ENCODE data around the gene PTPN23. TPM values are rescaled to one million over a fixed set of nuclear protein-coding genes. Genes with fewer than 3 reads are reported as not detected.

Gene PTPN23
- polyA plus RNA-seq, 3 donors, result 1.2 to 13.7 (median 1.3) TPM

- Histone ChIP-seq H2AFZ (ENCODE audit: insufficient read depth, low read depth, low read length, poor library complexity, severe bottlenecking) (no peak overlapping the region), H3K4me1 (ENCODE audit: control insufficient read depth in 1 of 2, insufficient read depth in 2 of 2, low read length in 2 of 2) (no peaks in the 10 kb centered on the region), H3K9me3 (replicated peaks in 1 of 2; ENCODE audit: control insufficient read depth in 1 of 2, insufficient read depth in 1 of 2, low read length in 2 of 2) (no peaks in the 10 kb centered on the region), H3K79me2 (ENCODE audit: insufficient read depth, low read length) (no peaks in the 10 kb centered on the region), H4K20me1 (ENCODE audit: insufficient read depth, low read length) (peaks cover 69% of the 10 kb centered on the region), H3K4me2 (replicated peaks; ENCODE audit: extremely low read depth, low read length, poor library complexity, severe bottlenecking) (no peak overlapping the region), H3K9ac (ENCODE audit: insufficient read depth, low read length, poor library complexity, severe bottlenecking) (no peak overlapping the region), H3K27me3 (ENCODE audit: control insufficient read depth in 2 of 2, insufficient read depth in 2 of 2, low read length in 2 of 2) (no peaks in the 10 kb centered on the region), H3K27ac (ENCODE audit: low read depth in 1 of 2, low read length in 2 of 2) (no peak overlapping the region), H3K36me3 (replicated peaks in 1 of 2; ENCODE audit: control insufficient read depth in 1 of 2, insufficient read depth in 2 of 2, low read length in 2 of 2) (peaks cover 100% of the 10 kb centered on the region in 2 donors), H3K4me3 (replicated peaks in 1 of 3; ENCODE audit: low read depth in 2 of 3, low read length in 3 of 3) (no peak overlapping the region)
- H3K36me3 Mint-ChIP-seq, result peaks cover 93 to 98% of the 10 kb centered on the region in 2 donors
- WGBS (ENCODE audit: insufficient coverage), result no CpG with 5 or more reads among the region's 5 CpGs
- peaks cover 0 to 2% (median 1%) of the 10 kb centered on the region in 3 donors for H3K27me3 Mint-ChIP-seq (ENCODE audit: low read depth in 3 of 3)
- H3K27ac Mint-ChIP-seq, result no peak overlapping the region
- no peak for TF ChIP-seq CTCF (IDR thresholded peaks at IDR 0.05)
- H3K4me1 Mint-ChIP-seq, result no peaks in the 10 kb centered on the region
- no peak overlapping the region for H3K4me3 Mint-ChIP-seq
- intact Hi-C loops (cut with micrococcal nuclease), result no loop called here
- DNase-seq, result no peak
- H3K9me3 Mint-ChIP-seq, result no peaks in the 10 kb centered on the region
These were observed 43.2 kb upstream of the PTPN23 start for GRCh38 chr3:47337656-47338055.

- peaks cover 64% of the 10 kb centered on the region for H4K20me1 ChIP-seq (ENCODE audit: insufficient read depth, low read length)
- intact Hi-C loops (cut with micrococcal nuclease), result no loop called here
- no peaks in the 10 kb centered on the region for H3K9me3 ChIP-seq (replicated peaks in 1 of 2; ENCODE audit: control insufficient read depth in 1 of 2, insufficient read depth in 1 of 2, low read length in 2 of 2)
- H3K27ac ChIP-seq (ENCODE audit: low read depth in 1 of 2, low read length in 2 of 2), result no peak overlapping the region
- peaks cover 92 to 98% of the 10 kb centered on the region in 2 donors for H3K36me3 Mint-ChIP-seq
- H3K27me3 ChIP-seq (ENCODE audit: control insufficient read depth in 2 of 2, insufficient read depth in 2 of 2, low read length in 2 of 2), result no peaks in the 10 kb centered on the region
- no peaks in the 10 kb centered on the region for H3K9me3 Mint-ChIP-seq
- H3K4me1 Mint-ChIP-seq, result no peaks in the 10 kb centered on the region
- H3K4me3 Mint-ChIP-seq, result no peak overlapping the region
- no peak overlapping the region for H3K27ac Mint-ChIP-seq
- H2AFZ ChIP-seq (ENCODE audit: insufficient read depth, low read depth, low read length, poor library complexity, severe bottlenecking), result no peak overlapping the region
- H3K9ac ChIP-seq (ENCODE audit: insufficient read depth, low read length, poor library complexity, severe bottlenecking), result no peak overlapping the region
- peaks cover 0 to 2% (median 1%) of the 10 kb centered on the region in 3 donors for H3K27me3 Mint-ChIP-seq (ENCODE audit: low read depth in 3 of 3)
- no peaks in the 10 kb centered on the region for H3K4me1 ChIP-seq (ENCODE audit: control insufficient read depth in 1 of 2, insufficient read depth in 2 of 2, low read length in 2 of 2)
- WGBS (ENCODE audit: insufficient coverage), result 90% methylated on average over 1 of the region's 2 CpGs
- DNase-seq, result no peak
- no peak for TF ChIP-seq CTCF (IDR thresholded peaks at IDR 0.05)
- no peak overlapping the region for H3K4me3 ChIP-seq (replicated peaks in 1 of 3; ENCODE audit: low read depth in 2 of 3, low read length in 3 of 3)
- H3K36me3 ChIP-seq (replicated peaks in 1 of 2; ENCODE audit: control insufficient read depth in 1 of 2, insufficient read depth in 2 of 2, low read length in 2 of 2), result peaks cover 99 to 100% of the 10 kb centered on the region in 2 donors
- no peaks in the 10 kb centered on the region for H3K79me2 ChIP-seq (ENCODE audit: insufficient read depth, low read length)
- no peak overlapping the region for H3K4me2 ChIP-seq (replicated peaks; ENCODE audit: extremely low read depth, low read length, poor library complexity, severe bottlenecking)
These were observed 40.9 kb upstream of the PTPN23 start for GRCh38 chr3:47339951-47340350.
